GM19395 (cell line): Measurements from ENCODE around the gene RIMOC1.

Experiments used
- ATAC-seq: cut with Tn5 transposase; IDR thresholded peaks from one replicate; pipeline ENCODE4 v1.9.1; 2021; ENCODE audit warnings: mild to moderate bottlenecking, moderate library complexity; ENCODE audit not compliant: unreplicated experiment

The RIMOC1 gene

DNA sequence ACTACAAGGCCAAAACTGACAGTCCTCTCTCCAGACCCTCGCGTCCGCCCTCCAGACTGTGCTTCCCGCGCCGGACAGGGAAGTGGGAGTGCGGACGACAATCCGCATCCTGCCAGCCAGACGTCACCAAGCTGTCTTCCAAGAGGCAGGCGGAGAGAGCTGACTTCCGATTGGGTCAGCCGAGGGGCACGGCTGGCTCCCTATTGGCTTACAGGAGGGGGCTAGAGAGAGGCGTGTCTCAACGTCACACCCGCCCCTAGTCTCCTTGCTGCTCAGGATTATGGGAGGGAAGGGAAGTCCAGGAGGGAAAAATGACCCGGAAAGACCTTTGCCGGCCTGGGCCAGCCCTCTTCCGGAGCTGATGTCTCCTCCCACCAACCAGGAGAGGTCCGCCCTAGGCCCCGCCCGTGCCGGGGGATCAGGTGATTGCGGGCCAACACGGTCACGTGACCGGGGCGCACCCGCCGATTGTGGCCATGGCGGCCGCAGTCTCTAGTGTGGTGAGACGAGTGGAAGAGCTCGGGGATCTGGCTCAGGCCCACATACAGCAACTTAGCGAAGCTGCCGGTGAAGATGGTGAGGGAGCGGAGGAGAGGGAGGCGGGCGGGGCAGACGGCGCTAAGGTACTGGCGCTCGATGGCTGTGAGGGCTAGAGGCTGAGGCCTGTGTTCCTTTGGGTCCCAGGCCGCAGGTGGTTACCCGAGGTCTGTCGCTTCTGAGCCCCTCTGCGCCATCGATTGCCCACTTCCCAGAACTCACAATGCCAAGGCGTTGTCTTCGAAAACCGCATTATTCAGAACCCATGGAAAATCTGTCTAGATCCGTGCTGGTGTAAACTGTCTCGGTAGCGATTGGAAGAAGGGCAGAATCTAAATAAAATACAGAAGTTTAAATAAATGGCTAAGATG, at the start of gene RIMOC1:
Gene RIMOC1, plus strand, starts transcription at position 453 of the 908 bp plus-strand sequence. Its CDS starts 24 bp downstream, at position 477.
- ATAC-seq, result peak; percentile 99

DNA sequence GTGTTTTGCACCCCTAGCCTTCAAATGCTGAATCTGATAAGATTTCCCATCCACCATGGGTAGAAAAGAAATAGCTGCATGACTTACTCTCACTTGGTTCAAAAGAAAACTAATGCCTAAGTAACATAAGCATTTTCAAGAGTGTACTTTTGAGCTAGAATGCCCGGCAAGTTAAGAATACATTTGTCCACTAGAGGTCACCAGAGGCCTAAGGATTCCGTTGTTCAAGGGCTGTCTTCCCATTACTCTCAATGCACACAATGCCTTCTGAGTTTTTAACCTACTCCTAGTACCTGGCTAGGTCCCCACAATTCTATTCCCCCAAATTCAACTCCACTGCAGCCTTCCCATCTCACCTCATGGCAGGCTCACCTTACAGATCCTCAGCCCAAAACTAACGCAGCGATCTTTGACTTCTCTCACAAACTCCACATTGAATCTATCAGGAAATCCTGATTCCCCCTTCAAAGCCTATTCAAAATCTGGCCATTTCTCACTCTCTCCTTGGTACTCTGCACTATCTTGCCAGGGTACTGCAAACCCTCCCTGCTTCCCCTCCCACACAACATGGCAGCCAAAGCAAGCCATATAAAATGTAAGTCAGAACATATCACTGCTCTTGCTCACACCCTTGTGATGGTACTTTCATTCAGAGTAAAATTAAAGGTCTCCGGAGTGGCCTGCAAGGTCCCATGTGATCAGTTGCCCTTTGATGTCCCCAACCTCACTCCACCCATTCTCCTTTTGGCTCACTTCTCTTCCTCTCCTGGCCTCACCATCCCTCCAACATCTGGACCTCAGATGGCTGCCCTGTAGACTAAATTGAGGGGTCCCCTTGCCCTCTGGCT, 47.3 kb upstream of the RIMOC1 start:
- peak; percentile 93 for ATAC-seq

DNA sequence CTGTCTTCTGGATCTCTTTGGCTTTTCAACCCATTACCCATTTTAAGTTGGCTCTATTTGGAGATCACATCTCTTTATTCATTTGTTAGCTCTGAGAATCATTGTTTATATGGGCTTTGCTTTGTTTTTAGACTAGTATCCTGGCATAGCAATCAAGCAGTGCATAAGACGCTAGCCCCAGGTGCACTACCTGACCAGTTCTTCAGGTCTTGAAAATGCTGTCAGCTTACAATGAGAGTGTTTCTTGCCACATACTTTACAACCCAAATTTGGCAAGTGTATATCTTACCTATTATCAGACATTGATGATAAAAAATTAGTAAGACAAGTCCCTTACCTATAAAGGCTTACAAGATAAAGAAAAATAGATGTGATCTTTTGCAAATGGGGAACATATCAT, 46.2 kb upstream of the RIMOC1 start:
- no peak for ATAC-seq

DNA sequence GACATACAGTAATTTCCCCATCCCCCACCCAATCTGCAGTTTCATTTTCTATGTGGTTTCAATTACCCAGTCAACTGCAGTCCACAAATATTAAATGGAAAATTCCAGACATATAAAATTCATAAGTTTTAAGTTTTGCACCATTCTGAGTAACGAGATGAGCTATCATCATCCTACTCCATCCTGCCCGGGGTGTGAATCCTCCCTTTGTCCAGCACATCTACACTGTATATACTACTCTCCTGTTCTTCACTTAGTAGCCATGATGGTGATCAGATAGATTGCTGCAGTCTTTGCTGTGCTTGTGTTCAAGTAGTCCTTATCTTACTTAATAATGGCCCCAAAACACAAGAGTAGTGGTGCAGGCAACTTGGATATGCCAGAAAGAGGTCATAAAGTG, 45.3 kb upstream of the RIMOC1 start:
- no peak for ATAC-seq

DNA sequence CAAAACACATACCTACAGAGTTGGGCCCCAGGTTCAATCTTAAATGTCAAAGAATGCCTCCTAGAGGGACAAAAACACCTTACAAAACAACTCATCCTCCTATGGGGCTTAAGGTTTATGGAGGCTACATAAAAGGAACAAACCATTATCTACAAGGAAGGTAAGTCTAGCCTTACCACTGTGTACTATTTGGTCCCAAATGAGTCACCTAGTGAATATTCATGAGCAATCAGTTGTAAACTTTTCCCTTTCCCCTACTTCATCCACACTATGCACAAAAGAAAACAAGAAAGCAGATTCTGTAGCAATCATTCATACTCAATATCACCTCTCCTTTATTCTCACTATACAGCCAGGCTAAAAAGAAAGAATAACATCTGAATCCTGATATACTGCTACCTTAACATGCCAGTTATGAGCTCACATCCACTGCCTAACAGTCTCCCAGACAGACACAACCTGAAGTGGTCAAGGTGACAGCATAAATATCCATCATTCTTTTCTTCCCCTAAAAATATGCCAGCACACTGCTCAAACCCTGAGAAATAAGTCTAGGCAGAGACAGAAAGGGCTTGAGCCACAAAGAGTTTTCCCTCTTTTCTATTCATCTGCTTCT, 40.2 kb upstream of the RIMOC1 start:
- ATAC-seq, result peak; percentile 55

DNA sequence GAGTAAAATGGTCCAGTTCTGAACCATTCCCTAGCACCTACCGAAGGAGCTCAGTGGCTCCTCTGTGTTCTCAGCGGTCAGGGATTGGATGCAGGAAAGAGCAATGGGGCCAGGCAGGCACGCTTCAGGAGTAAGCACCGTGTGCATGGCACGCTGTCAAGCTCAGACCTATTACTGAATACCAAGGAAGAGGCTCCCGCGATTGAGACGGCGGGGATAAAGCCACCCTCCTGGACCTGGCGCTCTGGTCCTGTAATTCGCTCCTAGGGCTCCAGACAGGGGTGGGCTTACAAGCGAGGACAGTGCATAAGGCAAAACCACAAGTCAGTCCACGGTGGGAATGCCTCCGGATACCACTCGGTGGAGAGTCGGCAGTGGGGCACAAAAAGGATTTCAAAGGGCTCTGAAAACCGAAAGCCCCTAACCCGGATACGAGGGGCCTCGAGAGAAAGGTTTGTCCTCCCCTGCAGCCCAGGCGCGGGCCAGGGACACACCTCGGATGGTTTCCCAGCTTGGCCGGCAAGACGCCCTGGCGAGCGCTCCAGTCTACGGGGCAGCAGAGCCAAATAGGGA, 34.9 kb upstream of the RIMOC1 start:
- peak; percentile 1 for ATAC-seq

DNA sequence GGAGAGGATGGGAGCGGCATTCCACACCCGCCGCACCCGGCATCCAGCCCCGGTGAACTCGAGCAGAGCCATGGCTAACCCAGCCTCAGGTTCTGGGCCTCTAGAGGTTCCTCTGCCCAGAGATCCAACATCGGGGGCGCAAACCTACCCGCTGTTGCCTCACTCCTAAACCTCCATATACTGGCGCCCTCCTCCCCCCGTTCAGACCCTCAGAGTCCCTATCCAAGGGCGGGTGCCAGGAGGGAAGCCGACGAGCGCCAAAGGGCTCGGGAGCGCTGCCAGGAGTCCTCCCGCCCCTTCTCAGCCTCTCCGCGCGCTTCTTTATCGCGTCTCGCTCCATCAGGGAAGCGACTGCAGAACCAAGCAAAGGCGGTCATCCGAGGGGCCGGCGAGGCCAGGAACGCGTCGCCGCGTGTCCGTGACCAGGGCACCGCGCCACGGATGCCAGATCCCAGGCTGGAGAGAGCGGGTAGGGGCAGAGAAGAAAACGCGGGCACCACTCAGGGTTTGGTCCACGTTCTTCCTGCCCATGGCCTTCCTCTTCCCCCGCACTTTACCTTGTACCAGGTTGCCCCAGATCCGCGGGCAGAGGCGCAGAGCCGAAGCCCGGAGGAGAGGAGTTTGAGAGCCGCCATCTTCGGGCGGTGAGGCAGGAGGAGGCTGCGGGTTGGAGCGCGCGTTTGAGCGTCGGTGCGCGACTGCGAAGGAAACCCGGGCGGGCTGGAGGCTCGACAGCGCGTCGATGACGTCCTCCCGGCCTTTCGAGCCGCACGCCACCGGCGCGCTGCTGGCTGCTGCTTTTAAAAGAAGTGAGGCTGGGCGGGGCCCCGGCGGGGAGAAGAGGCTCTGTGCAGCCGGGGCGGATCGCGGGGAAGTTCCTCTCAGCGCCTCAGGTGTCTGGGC, 34.2 kb upstream of the RIMOC1 start, which contains the start of gene OXCT1:
Gene OXCT1, minus strand, starts transcription at position 702 of the 903 bp plus-strand sequence. Its CDS starts 67 bp downstream, at position 635.
- peak; percentile 91 for ATAC-seq

DNA sequence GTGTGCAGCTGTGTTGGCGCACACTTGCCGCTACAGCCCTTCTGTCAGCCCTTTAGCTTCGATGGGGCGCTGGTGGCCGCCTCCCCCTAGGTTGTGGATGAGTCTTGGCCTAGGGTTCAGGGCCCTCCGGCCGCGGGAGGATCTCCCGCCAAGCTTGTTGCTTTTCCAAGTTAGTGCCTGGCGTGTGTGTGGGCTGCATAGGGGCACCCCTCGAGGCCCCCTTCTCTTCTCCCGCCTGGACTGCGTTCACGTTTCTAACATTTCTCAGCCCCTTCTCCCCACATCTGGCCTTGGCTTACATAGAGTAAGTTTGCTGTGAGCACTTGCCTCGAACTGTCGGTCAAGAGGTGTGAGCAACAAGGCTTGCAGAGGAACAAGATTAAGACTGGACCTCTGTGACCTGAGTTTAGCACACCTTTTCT, 33.5 kb upstream of the RIMOC1 start:
- ATAC-seq, result no peak

DNA sequence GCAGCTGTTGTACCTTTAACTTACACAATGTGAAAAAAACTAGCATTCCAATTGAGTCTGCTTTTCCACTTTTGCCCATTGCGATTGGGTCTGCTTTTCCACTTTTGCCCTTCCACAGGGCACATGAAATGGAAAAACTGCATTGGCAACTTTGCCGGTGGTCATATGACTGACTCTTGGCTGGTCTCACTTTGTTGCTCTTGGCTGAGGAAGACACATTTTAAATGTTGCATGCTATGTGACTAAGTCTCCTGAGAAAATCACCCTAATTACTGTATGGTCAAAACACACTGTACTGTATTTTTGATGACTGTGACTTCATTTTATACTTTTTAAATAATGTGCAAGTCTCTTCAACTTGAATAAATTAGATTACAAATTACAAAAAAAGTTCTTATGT, 32.3 kb upstream of the RIMOC1 start:
- ATAC-seq, result no peak

GRCh38 chr5:41874512-41875060, 29.6 kb upstream of the RIMOC1 start:
- no peak for ATAC-seq

DNA sequence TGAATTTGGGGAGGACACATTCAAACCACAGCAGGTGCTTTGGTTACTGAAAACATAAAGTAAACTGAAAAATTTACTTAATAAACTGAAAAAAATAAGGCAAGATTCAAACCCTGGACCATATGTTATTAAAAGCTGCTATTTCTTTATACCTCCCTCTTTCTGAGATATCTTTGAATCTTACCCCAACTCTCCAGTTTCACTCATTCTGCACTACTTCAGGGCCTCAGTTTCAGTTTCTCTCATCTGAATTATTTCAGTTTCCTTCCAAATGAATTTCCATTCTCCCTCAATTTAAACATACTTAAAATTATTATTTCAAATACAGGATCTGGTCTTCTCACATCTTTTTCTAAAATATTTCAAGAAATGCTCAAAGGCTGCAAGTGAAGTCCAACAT, 29.0 kb upstream of the RIMOC1 start:
- ATAC-seq, result no peak

GRCh38 chr5:41876678-41877077, 27.5 kb upstream of the RIMOC1 start:
- no peak for ATAC-seq

DNA sequence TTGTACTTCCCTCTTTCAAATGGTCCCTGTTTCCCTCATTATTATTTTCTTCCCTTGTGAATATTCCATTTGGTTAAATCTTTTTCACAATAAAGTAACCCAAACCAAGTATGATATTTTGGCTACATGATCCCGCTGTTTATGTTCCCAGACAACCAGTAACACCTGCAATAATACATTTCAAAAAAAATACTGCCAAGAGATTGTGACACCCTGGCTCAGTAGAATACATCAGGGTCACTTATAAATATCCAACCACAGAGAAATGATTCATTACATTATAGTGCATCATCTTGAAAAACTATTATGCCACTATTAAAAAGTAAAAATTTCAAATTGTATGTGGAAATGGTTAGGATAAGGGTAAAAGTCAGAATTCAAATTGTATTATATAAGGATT, 26.7 kb upstream of the RIMOC1 start:
- ATAC-seq, result no peak

- peak; percentile 55 for ATAC-seq
Observed at GRCh38 chr5:41878173-41878572, 26.0 kb upstream of the RIMOC1 start.

GRCh38 chr5:41878643-41879478, 25.3 kb upstream of the RIMOC1 start:
- ATAC-seq, result peak; percentile 74

GRCh38 chr5:41882765-41883164, 21.4 kb upstream of the RIMOC1 start:
- ATAC-seq, result no peak

- ATAC-seq, result no peak
Observed at GRCh38 chr5:41883243-41883642, 20.9 kb upstream of the RIMOC1 start.

- ATAC-seq, result no peak
Observed at GRCh38 chr5:41883936-41884335, 20.2 kb upstream of the RIMOC1 start.

GRCh38 chr5:41885286-41885685, 18.9 kb upstream of the RIMOC1 start:
- no peak for ATAC-seq
